Endothelial cell of umbilical vein (primary cell): ENCODE data around the gene TNFSF10. TPM values are rescaled to one million over a fixed set of nuclear protein-coding genes. Genes with fewer than 3 reads are reported as not detected.

Source experiments
- BruUV-seq: library from RNA; stranded (reverse); fragments of 400-500 nt; replicated peaks from 2 replicates; lab custom pipeline; 2021; lab: Mats Ljungman, UMichigan
- CTCF ChIA-PET: fragments of 300-600, 350-600 bp; sonication (Branson Sonifier 250); formaldehyde crosslinking; loops from one replicate; lab custom pipeline; 2021; ENCODE audit warnings: antibody characterized with exemption, inconsistent platforms; lab: Charles Lee
- POLR2A ChIA-PET: fragments of 300-600, 350-600 bp; sonication (Branson Sonifier 250); formaldehyde crosslinking; loops from one replicate; lab custom pipeline; 2021; ENCODE audit warnings: antibody characterized with exemption, inconsistent platforms; lab: Charles Lee
- DNase-seq: peaks from one replicate; pipeline ENCODE4 v3.0.0-alpha.2; 2011; ENCODE audit warnings: low read depth, low spot score
- FAIRE-seq: peaks from 2 replicates; lab custom pipeline; 2011; peaks lifted over from hg19 to GRCh38; lab: Jason Lieb, UNC
- H2AFZ ChIP-seq: 2 replicates; pipeline ENCODE4 v1.6.0; 2012; ENCODE audit warnings: low read depth, low read length, control low read depth, inconsistent platforms
- H3K27ac ChIP-seq: 2 replicates; pipeline ENCODE4 v1.5.1; 2011; ENCODE audit warnings: low read depth, mild to moderate bottlenecking, control low read depth, low read length, moderate library complexity; ENCODE audit not compliant: insufficient read depth
- H3K27me3 ChIP-seq, 2 experiments: 2 replicates each; pipeline versions ENCODE4 v1.6.0 to v1.6.1; 2011; ENCODE audit warnings: low read length in 2 of 2, mixed read lengths in 1 of 2; ENCODE audit not compliant: control insufficient read depth in 2 of 2, insufficient read depth in 2 of 2
- H3K36me3 ChIP-seq, 2 experiments: 2 replicates in 1 of 2; 3 replicates in 1 of 2; pipeline ENCODE4 v1.5.1; 2011; ENCODE audit warnings: low read length in 2 of 2, mild to moderate bottlenecking in 1 of 2, moderate library complexity in 1 of 2; ENCODE audit not compliant: control insufficient read depth in 2 of 2, insufficient read depth in 2 of 2; ENCODE audit errors: extremely low read depth in 1 of 2
- H3K4me1 ChIP-seq: 3 replicates; pipeline ENCODE4 v1.5.1; 2011; ENCODE audit warnings: mild to moderate bottlenecking, low read length; ENCODE audit not compliant: control insufficient read depth, insufficient read depth; ENCODE audit errors: extremely low read depth
- H3K4me2 ChIP-seq: 2 replicates; pipeline ENCODE4 v1.6.1; 2011; ENCODE audit warnings: low read length, control low read depth, mixed read lengths; ENCODE audit not compliant: insufficient read depth
- H3K4me3 ChIP-seq, 3 experiments: fragments of 200-600 bp in 1 of 3; sonication (generic), shearing (Covaris generic) in 1 of 3; replicated peaks in 1 of 3; 2 replicates each; pipeline ENCODE4 v1.5.1; 2011 to 2016; ENCODE audit warnings: control low read depth in 3 of 3, low read length in 3 of 3, mild to moderate bottlenecking in 2 of 3, inconsistent platforms in 1 of 3, low read depth in 1 of 3, moderate library complexity in 1 of 3; ENCODE audit not compliant: insufficient read depth in 1 of 3
- H3K79me2 ChIP-seq: 2 replicates; pipeline ENCODE4 v1.6.0; 2012; ENCODE audit warnings: low read length, inconsistent platforms; ENCODE audit not compliant: control insufficient read depth, insufficient read depth
- H3K9ac ChIP-seq: replicated peaks from 2 replicates; pipeline ENCODE3; 2011; ENCODE audit warnings: low read length, control low read depth; ENCODE audit not compliant: insufficient read depth; ENCODE audit errors: extremely low read depth
- H3K9me1 ChIP-seq: replicated peaks from 3 replicates; pipeline ENCODE4 v1.6.0; 2011; ENCODE audit warnings: mild to moderate bottlenecking, low read length; ENCODE audit not compliant: control insufficient read depth, insufficient read depth; ENCODE audit errors: extremely low read depth
- H3K9me3 ChIP-seq: replicated peaks from 2 replicates; pipeline ENCODE4 v1.5.1; 2012; ENCODE audit warnings: low read length, inconsistent platforms; ENCODE audit not compliant: control insufficient read depth, insufficient read depth
- H4K20me1 ChIP-seq: replicated peaks from 2 replicates; pipeline ENCODE3; 2011; ENCODE audit warnings: mild to moderate bottlenecking, low read length; ENCODE audit not compliant: control insufficient read depth, insufficient read depth; ENCODE audit errors: extremely low read depth
- CTCF ChIP-seq, 2 donors: IDR thresholded peaks; 1 replicate in 1 of 2; 2 replicates in 1 of 2; pipeline ENCODE4 v1.5.1; 2011; ENCODE audit warnings: low read length in 2 of 2, mild to moderate bottlenecking in 2 of 2, moderate library complexity in 2 of 2, control low read depth in 1 of 2, inconsistent platforms in 1 of 2, low read depth in 1 of 2; ENCODE audit not compliant: insufficient read depth in 1 of 2; ENCODE audit errors: extremely low read depth in 1 of 2
- GATA2 ChIP-seq: IDR thresholded peaks from 2 replicates; pipeline ENCODE4 v1.7.0; 2011; ENCODE audit warnings: low read depth, mild to moderate bottlenecking, moderate library complexity, mixed read lengths, low read length; ENCODE audit not compliant: insufficient read length, insufficient read depth
- dilution Hi-C: fragments of 300-500 bp; cut with MboI; formaldehyde crosslinking; loops from one replicate; pipeline ENCODE4 v1.15.0; 2019; ENCODE audit warnings: low sequenced_read_pairs; ENCODE audit not compliant: extremely low pct_ligation_motif_present
- intact Hi-C: fragments of 100-400 bp; cut with micrococcal nuclease; formaldehyde crosslinking; loops from one replicate; pipeline ENCODE4 v1.10.0; 2022
- polyA plus RNA-seq, 4 experiments: library from polyadenylated mRNA; depleted of rRNA in 3 of 4; stranded (reverse) in 3 of 4; unstranded in 1 of 4; fragments of >200 nt; gene quantifications; 2 replicates each; pipeline versions ENCODE4 v1.2.1 to v1.2.3, GENCODE V29; 2011 to 2012; ENCODE audit warnings: missing spikeins in 1 of 4
- total RNA-seq: library from RNA; stranded (reverse); gene quantifications from 2 replicates; pipeline ENCODE4 v1.2.3, GENCODE V29; 2021

Gene TNFSF10
- total and polyA plus RNA-seq, 2 donors (not counting 3 experiments of a cell fraction or from before 2014, with no cell fraction given), result 31.2 to 55.0 TPM

GRCh38 chr3:172511783-172512762 is 11.2 kb downstream of the TNFSF10 start:
- DNase-seq (peak; percentile 56), FAIRE-seq (peak; percentile 74)
- peak overlapping the region; percentile 79 for H3K4me2 ChIP-seq
- CTCF ChIA-PET, result interaction anchor here (0.9 to 3.2 kb wide), 6 partner anchors 9 to 161 kb away, joined by 3 to 25 read pairs (median 6); partner anchors contain the start of gene TNFSF10
- TF ChIP-seq GATA2 (peak; percentile 73), CTCF (IDR thresholded peaks at IDR 0.05; ENCODE audit: extremely low read depth in 1 of 2, insufficient read depth in 1 of 2, low read depth in 1 of 2, low read length in 2 of 2) (no peak)
- H3K27ac ChIP-seq, result peak overlapping the region; percentile 15
- H3K9me1 ChIP-seq, result no peaks in the 10 kb centered on the region
- dilution Hi-C loops, result no loop called here
- H3K79me2 ChIP-seq, result no peaks in the 10 kb centered on the region
- H3K4me1 ChIP-seq, result peaks cover 23% of the 10 kb centered on the region
- peak overlapping the region in 1 of 3 experiments; percentile 3 for H3K4me3 ChIP-seq
- BruUV-seq, result no TSS peak
- H3K36me3 ChIP-seq, result peaks cover 0 to 16% of the 10 kb centered on the region in 2 experiments
- peak overlapping the region; percentile 13 for H3K9ac ChIP-seq
- no peaks in the 10 kb centered on the region for H4K20me1 ChIP-seq
- POLR2A ChIA-PET, result no interaction called here
- H3K27me3 ChIP-seq, result no peaks in the 10 kb centered on the region
- no peaks in the 10 kb centered on the region for H3K9me3 ChIP-seq
- intact Hi-C loops, result no loop called here
- H2AFZ ChIP-seq, result peak overlapping the region; percentile 69
